Activated CD4-positive, alpha-beta T cell treated with anti-CD3 and anti-CD28 coated beads, Interleukin-2, amount 10 ng/mL, durations not matched to agents 24 days and 14 days (primary cell): ENCODE results near the gene LYZL1. TPM values are rescaled to one million over a fixed set of nuclear protein-coding genes. Genes with fewer than 3 reads are reported as not detected.
"Not testable (repeated sequence)": the region's sequence is repeated elsewhere in the genome, so short reads cannot be mapped to it uniquely, and the experiment has no call there.

ENCODE experiments used
- DNase-seq: peaks from one replicate; pipeline ENCODE4 v3.0.0; 2022
- H3K27ac Mint-ChIP-seq: one replicate; pipeline ENCODE4 v1.8.0; 2022; ENCODE audit warnings: mild to moderate bottlenecking, mixed read lengths
- H3K27me3 Mint-ChIP-seq: one replicate; pipeline ENCODE4 v1.8.0; 2022; ENCODE audit warnings: mixed read lengths
- H3K36me3 Mint-ChIP-seq: one replicate; pipeline ENCODE4 v1.8.0; 2022; ENCODE audit warnings: low read depth, mild to moderate bottlenecking, mixed read lengths
- H3K4me1 Mint-ChIP-seq: one replicate; pipeline ENCODE4 v1.8.0; 2021; ENCODE audit warnings: mixed read lengths
- H3K4me3 Mint-ChIP-seq: one replicate; pipeline ENCODE4 v1.8.0; 2022; ENCODE audit warnings: mild to moderate bottlenecking, moderate library complexity, mixed read lengths
- H3K9me3 Mint-ChIP-seq: one replicate; pipeline ENCODE4 v1.8.0; 2021; ENCODE audit warnings: mixed read lengths
- intact Hi-C: fragments of 100-400 bp; cut with micrococcal nuclease; formaldehyde crosslinking; loops from one replicate; pipeline ENCODE4 v1.15.1; 2023
- total RNA-seq: library from RNA; stranded (reverse); gene quantifications from 2 replicates; pipeline ENCODE4 v1.2.3, GENCODE V29; 2022

LYZL1 gene
- total RNA-seq, 1 donor from 2014 or later = not detected

DNA sequence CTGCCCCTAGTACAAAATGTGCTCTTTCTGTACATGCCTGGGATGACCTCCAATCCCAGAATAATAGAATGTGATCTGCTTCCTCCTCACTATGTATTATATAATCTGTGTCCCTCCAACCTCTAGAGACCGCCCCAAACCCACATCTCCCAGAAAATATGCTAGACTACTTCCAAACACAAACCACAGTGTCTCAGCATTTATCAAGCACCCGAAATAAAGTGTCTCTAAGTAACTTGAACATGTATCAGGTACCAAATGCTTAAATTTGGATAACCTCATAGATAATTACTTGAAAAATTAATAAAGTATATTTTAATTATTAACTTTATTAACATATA, 16.1 kb downstream of the LYZL1 start:
- no peak for DNase-seq
- no peaks in the 10 kb centered on the region for H3K4me1 Mint-ChIP-seq
- H3K27me3 Mint-ChIP-seq = peaks cover 9% of the 10 kb centered on the region
- H3K4me3 Mint-ChIP-seq = peak overlapping the region; percentile 8
- peaks cover 6% of the 10 kb centered on the region for H3K9me3 Mint-ChIP-seq
- H3K36me3 Mint-ChIP-seq = no peaks in the 10 kb centered on the region
- H3K27ac Mint-ChIP-seq = no peak overlapping the region
- intact Hi-C loops = loop anchor here (1.0 to 5.0 kb wide), 3 partner anchors 628 to 677 kb away; partner anchors contain the start of gene BAMBI

DNA sequence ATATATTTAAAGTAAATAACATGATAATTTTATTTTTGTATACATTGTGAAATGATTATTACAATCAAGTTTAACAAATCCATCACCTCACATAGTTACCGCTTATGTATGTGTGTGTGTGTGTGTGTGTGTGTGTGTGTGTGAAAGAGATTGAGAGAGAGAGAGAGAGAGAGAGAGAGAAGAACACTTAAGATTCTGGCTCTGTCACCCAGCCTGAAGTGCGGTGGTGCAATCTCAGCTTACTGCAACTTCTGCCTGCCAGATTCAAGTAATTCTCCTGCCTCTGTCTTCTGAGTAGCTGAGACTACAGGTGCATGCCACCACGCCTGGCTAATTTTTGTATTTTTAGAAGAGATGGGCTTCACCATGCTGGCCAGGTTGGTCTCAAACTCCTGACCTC, 17.8 kb downstream of the LYZL1 start:
- Mint-ChIP-seq H3K36me3 (no peaks in the 10 kb centered on the region), H3K27ac (no peak overlapping the region), H3K4me3 (no peak overlapping the region), H3K27me3 (peaks cover 11% of the 10 kb centered on the region), H3K4me1 (no peaks in the 10 kb centered on the region), H3K9me3 (no peaks in the 10 kb centered on the region)
- no peak for DNase-seq
- intact Hi-C loops = no loop called here

- peaks cover 11% of the 10 kb centered on the region for H3K27me3 Mint-ChIP-seq
- H3K9me3 Mint-ChIP-seq, intact Hi-C loops, H3K4me3 Mint-ChIP-seq, H3K4me1 Mint-ChIP-seq, H3K36me3 Mint-ChIP-seq, H3K27ac Mint-ChIP-seq, DNase-seq: not testable (repeated sequence)
These were observed 19.3 kb downstream of the LYZL1 start for GRCh38 chr10:29308142-29308541.

DNA sequence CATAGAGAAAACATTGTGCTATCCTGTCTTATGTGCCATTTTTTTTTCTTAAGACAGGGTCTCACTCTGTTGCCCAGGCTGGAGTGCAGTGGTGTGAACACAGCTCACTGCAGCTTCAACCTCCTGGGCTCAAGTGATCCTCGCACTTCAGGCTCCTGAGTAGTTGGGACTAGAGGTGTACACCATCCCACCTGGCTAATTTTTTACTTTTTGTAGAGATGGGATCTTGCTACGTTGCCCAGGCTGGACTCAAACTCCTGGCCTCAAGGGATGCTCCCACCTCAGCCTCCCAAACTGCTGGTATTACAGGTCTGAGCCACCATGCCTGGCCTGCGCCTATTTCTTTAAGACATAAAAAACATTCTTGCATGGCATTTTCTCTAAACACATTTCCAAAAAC, 20.6 kb downstream of the LYZL1 start:
- no peaks in the 10 kb centered on the region for H3K9me3 Mint-ChIP-seq
- no peak overlapping the region for H3K4me3 Mint-ChIP-seq
- H3K27ac Mint-ChIP-seq = no peak overlapping the region
- intact Hi-C loops = no loop called here
- H3K27me3 Mint-ChIP-seq = peaks cover 12% of the 10 kb centered on the region
- no peaks in the 10 kb centered on the region for H3K36me3 Mint-ChIP-seq
- no peak for DNase-seq
- H3K4me1 Mint-ChIP-seq = no peaks in the 10 kb centered on the region

DNA sequence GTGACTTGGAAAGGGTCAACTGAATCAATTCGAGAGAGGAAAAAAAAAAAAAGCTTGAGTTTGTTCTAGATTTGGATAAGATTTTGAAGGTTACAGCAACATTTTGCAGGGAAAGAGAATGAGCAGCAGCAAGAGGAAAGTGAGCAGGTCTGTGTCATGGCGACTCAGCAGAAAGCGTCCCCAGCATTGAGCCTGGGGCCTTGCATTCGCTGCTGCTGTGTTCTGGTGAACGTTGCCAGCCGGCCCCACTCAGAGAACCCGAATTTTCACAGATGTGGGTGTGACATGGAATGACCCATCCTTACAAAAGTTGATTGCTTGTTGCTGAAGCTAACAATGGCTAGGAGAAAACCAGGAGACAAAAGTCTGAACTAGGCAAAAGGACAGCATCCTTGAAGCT, 21.6 kb downstream of the LYZL1 start:
- H3K9me3 Mint-ChIP-seq, intact Hi-C loops, H3K4me3 Mint-ChIP-seq: not testable (repeated sequence)

GRCh38 chr10:29313071-29313470, 24.2 kb downstream of the LYZL1 start:
- H3K36me3 Mint-ChIP-seq = no peaks in the 10 kb centered on the region

More for the DNA sequence above, 21.6 kb downstream of the LYZL1 start:
- peaks cover 10% of the 10 kb centered on the region for H3K27me3 Mint-ChIP-seq
- not testable (repeated sequence) for H3K4me1 Mint-ChIP-seq, DNase-seq, H3K36me3 Mint-ChIP-seq, H3K27ac Mint-ChIP-seq

DNA sequence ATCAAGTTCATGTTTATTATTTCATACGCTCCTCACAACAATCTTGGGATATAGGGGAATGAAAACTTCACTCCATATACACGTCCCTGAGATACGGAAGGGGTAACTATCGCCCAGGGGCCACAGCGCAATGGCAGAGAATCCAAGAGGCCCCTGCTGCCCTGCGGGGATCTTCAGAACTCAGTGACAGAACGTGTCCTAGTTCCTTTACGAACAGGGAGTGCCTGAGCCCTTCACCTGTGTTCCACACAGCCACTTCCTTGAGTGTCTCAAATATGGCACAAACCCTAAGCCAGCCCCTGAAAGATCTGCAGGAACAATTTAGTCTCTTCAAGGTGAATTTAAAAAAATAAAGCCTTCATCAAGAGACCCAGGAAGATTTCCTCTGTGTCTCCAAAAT, 25.9 kb downstream of the LYZL1 start:
- Mint-ChIP-seq H3K27me3 (peaks cover 18% of the 10 kb centered on the region), H3K4me3 (no peak overlapping the region), H3K27ac (no peak overlapping the region), H3K36me3 (no peaks in the 10 kb centered on the region), H3K9me3 (no peaks in the 10 kb centered on the region), H3K4me1 (no peaks in the 10 kb centered on the region)
- DNase-seq = no peak
- intact Hi-C loops = no loop called here

More at GRCh38 chr10:29313071-29313470, 24.2 kb downstream of the LYZL1 start:
- intact Hi-C loops = no loop called here
- Mint-ChIP-seq H3K4me3 (no peak overlapping the region), H3K27ac (no peak overlapping the region), H3K27me3 (peaks cover 10% of the 10 kb centered on the region), H3K4me1 (no peaks in the 10 kb centered on the region), H3K9me3 (no peaks in the 10 kb centered on the region)
- DNase-seq = no peak

- Mint-ChIP-seq H3K27me3 (peaks cover 12% of the 10 kb centered on the region), H3K9me3 (no peaks in the 10 kb centered on the region), H3K4me3 (no peak overlapping the region), H3K4me1 (no peaks in the 10 kb centered on the region), H3K27ac (no peak overlapping the region), H3K36me3 (no peaks in the 10 kb centered on the region)
- no peak for DNase-seq
- intact Hi-C loops = no loop called here
These were observed 26.9 kb downstream of the LYZL1 start for GRCh38 chr10:29315814-29316213.

DNA sequence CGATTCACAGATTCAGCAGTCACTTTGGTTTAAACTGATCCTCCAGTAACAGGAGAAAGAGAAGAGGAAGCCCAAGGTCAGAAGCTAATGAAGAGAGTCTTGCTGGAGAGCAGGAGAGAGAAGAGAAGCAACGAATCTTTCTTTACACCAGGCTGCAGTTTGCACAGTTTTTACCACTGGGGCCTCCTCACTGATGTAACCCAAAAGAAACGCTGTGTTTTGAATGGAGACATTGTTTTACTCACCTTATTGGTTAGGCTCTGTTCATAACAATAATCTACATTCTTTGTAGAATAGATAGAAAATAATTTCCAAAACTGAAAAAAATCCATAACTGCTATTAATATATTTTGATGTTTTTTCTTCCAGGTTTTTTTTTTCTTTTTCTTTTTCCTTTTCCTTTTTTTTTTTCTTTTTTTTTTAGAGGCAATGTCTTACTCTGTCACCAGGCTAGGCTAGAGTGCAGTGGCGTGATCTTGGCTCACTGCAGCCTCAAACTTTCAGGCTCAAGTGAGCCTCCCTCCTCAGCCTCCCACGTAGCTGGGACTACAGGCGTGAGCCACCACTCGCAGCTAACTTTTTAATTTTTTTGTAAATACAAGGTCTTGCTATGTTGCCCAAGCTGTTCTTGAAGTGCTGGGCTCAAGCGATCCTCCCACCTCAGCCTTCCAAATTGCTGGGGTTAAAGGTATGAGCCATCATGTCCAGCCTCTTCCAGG, 27.6 kb downstream of the LYZL1 start:
- no peak overlapping the region for H3K4me3 Mint-ChIP-seq
- H3K27ac Mint-ChIP-seq = no peak overlapping the region
- no peaks in the 10 kb centered on the region for H3K4me1 Mint-ChIP-seq
- peaks cover 10% of the 10 kb centered on the region for H3K27me3 Mint-ChIP-seq
- DNase-seq = no peak
- H3K9me3 Mint-ChIP-seq = no peaks in the 10 kb centered on the region
- H3K36me3 Mint-ChIP-seq = no peaks in the 10 kb centered on the region
- intact Hi-C loops = no loop called here

GRCh38 chr10:29317027-29317420, 28.2 kb downstream of the LYZL1 start:
- Mint-ChIP-seq H3K27ac (no peak overlapping the region), H3K4me3 (no peak overlapping the region), H3K36me3 (no peaks in the 10 kb centered on the region), H3K9me3 (no peaks in the 10 kb centered on the region), H3K27me3 (peaks cover 13% of the 10 kb centered on the region), H3K4me1 (no peaks in the 10 kb centered on the region)
- no peak for DNase-seq
- intact Hi-C loops = no loop called here

GRCh38 chr10:29317423-29318021, 28.7 kb downstream of the LYZL1 start:
- DNase-seq = no peak
- H3K4me3 Mint-ChIP-seq = no peak overlapping the region
- H3K9me3 Mint-ChIP-seq = no peaks in the 10 kb centered on the region
- peaks cover 13% of the 10 kb centered on the region for H3K27me3 Mint-ChIP-seq
- intact Hi-C loops = no loop called here
- H3K36me3 Mint-ChIP-seq = no peaks in the 10 kb centered on the region
- H3K27ac Mint-ChIP-seq = no peak overlapping the region
- H3K4me1 Mint-ChIP-seq = no peaks in the 10 kb centered on the region

DNA sequence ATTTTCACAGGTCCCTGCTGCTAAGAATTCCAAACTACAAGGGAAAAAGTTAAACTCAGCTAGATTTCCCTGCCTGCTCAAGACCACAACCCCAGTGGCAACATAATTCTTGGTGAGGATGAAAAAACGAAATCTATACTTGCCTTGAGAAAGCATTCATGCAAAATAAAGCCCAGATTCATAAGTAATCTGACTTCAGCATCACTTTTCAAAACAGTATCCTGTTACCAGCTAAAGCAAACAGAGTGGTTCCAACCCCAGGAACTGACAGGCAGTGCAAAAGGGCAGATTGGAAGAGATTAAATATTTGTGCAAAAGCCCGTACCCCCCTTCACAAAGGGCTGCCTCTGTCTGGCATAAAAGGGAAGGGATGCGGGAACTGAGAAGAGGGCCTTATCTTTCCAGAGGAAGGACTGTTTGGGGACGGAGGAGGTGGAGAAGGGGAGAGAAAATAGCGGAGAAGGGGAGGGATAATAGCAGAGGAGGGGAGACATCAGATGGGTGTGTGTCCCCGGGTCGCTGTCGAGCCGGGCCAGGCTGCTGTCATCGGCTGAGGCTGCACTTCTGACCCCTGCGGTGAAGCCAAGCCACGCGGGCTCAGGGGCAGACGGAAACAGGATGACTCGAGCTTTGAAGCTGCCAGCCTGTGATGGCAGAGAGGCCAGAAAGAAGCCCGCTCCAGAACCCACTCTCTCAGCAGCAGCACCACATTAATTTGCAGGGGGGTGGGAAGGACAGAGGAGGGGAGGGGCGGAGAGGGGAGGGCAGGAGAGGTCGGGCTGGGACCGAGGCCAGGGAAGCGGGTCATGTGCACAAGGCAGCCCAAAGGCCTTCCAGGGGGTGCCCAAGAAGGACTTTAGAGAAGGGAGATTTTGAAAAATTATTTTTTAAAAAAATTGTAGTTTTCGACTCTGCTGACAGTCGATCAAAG, 29.5 kb downstream of the LYZL1 start:
- H3K27ac Mint-ChIP-seq, DNase-seq: not testable (repeated sequence)

DNA sequence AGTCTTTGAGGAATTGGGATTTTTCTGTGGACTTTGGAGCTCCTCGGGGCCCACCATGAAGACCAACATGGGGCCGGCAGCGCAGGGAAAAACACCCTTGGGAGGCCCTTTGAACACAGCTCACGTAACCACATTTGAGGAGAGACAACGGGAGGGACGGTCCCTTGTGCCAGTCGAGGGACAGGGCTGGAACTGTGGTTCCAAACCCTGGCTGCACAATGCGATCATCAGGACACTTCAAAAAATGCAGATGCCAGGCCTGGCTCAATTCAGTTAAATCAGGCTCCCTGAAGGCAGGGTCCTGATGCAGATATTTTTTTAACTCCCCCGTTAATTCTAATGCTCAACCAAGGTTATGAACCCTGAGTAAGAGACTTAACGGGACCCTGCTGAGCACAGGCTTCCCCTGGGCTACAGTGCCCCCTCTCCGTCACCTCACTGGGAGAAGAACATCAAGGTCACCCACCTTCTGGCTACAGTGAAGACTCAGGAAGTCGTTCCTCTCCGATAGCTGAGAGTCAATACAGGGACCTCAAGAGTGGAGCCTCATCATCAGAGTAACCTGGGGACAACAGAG, 30.4 kb downstream of the LYZL1 start:
- DNase-seq = no peak
- intact Hi-C loops = no loop called here
- no peak overlapping the region for H3K27ac Mint-ChIP-seq

More for the DNA sequence above, 29.5 kb downstream of the LYZL1 start:
- H3K4me3 Mint-ChIP-seq, H3K36me3 Mint-ChIP-seq, H3K9me3 Mint-ChIP-seq, intact Hi-C loops, H3K4me1 Mint-ChIP-seq: not testable (repeated sequence)
- peaks cover 16% of the 10 kb centered on the region for H3K27me3 Mint-ChIP-seq

GRCh38 chr10:29320680-29321121, 31.8 kb downstream of the LYZL1 start:
- H3K9me3 Mint-ChIP-seq, H3K27ac Mint-ChIP-seq, H3K4me3 Mint-ChIP-seq, H3K36me3 Mint-ChIP-seq, intact Hi-C loops, H3K4me1 Mint-ChIP-seq, DNase-seq: not testable (repeated sequence)
- H3K27me3 Mint-ChIP-seq = peaks cover 17% of the 10 kb centered on the region

More for the DNA sequence above, 30.4 kb downstream of the LYZL1 start:
- Mint-ChIP-seq H3K4me1 (no peaks in the 10 kb centered on the region), H3K4me3 (no peak overlapping the region), H3K9me3 (no peaks in the 10 kb centered on the region), H3K27me3 (peaks cover 14% of the 10 kb centered on the region), H3K36me3 (no peaks in the 10 kb centered on the region)
